HUES48 (cell line): Measurements from ENCODE around the gene EPHX1.
A peak's percentile ranks its signal among the peaks of the same experiment; 100 is the strongest.
"Not testable (repeated sequence)": the region's sequence is repeated elsewhere in the genome, so short reads cannot be mapped to it uniquely, and the experiment has no call there.

ENCODE experiments used
- H3K27ac ChIP-seq: one replicate; pipeline ENCODE4 v1.7.0; 2013; ENCODE audit warnings: low read depth, low read length, inconsistent platforms
- H3K27me3 ChIP-seq: 2 replicates; pipeline ENCODE4 v1.6.1; 2013; ENCODE audit warnings: mild to moderate bottlenecking, low read length; ENCODE audit not compliant: control insufficient read depth, insufficient read depth
- H3K36me3 ChIP-seq: 2 replicates; pipeline ENCODE4 v1.6.1; 2013; ENCODE audit warnings: low read length; ENCODE audit not compliant: control insufficient read depth, insufficient read depth
- H3K4me1 ChIP-seq: 2 replicates; pipeline ENCODE4 v1.6.1; 2013; ENCODE audit warnings: mild to moderate bottlenecking, low read length; ENCODE audit not compliant: control insufficient read depth, insufficient read depth
- H3K4me3 ChIP-seq: 2 replicates; pipeline ENCODE4 v1.5.1; 2013; ENCODE audit warnings: mild to moderate bottlenecking, low read depth, low read length
- H3K9ac ChIP-seq: 2 replicates; pipeline ENCODE4 v1.6.1; 2013; ENCODE audit warnings: mild to moderate bottlenecking, low read depth, low read length, moderate library complexity
- H3K9me3 ChIP-seq: 2 replicates; pipeline ENCODE4 v1.6.1; 2013; ENCODE audit warnings: low read length; ENCODE audit not compliant: control insufficient read depth, insufficient read depth

Gene EPHX1

DNA sequence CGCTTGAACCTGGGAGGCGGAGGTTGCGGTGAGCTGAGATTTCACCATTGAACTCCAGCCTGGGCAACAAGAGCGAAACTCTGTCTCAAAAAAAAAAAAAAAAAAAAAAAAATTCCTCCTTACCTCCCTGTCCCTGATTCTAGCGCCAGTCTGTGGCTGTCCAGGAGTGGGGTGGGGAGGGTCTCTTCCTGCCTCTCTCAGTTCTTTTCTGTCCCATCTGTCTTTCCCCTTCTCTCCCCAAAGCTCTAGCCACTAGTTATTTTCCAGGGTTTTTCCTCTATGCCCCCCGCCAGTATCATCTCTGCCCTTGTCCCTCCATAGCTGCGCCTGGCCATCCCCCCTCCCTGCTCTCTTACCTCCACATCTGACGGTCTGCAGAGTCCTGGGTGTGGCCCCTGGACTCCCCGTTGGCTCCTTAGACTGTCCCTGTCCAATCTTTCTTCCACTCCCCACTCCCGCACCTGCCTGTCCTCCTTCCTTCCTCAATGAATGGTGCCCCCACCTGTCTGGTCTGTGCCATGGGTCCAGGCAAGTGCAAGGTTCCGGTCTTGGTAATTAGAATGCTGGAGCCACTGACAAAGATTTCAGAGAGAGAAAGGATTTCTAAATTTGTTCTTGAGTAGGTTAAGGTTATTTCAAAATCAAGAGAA lies 73.8 kb downstream of the EPHX1 start:
- no peak overlapping the region for H3K27ac ChIP-seq
- H3K9ac ChIP-seq: no peak overlapping the region
- peaks cover 15% of the 10 kb centered on the region; the same call in 1 of the 2 replicates for H3K36me3 ChIP-seq
- H3K4me1 ChIP-seq: peaks cover 24% of the 10 kb centered on the region
- peaks cover 8% of the 10 kb centered on the region; the same call in 1 of the 2 replicates for H3K27me3 ChIP-seq
- no peaks in the 10 kb centered on the region for H3K9me3 ChIP-seq
- peak overlapping the region; percentile 86 for H3K4me3 ChIP-seq

DNA sequence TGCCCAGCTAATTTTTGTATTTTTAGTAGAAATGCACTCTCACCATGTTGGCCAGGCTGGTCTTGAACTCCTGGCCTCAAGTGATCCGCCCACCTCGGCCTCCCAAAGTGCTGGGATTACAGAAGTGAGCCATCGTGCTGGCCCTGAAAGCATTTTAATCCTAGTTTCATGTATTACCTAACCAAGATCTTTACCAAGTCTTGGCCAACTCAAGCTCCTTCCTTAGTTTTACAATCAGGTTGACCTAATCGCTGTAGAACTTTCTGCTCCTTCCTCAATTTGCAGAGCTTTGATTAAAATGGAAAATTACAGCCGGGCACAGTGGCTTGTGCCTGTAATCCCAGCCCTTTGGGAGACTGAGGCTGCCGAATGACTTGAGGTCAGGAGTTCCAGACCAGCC lies 75.4 kb downstream of the EPHX1 start:
- Histone ChIP-seq H3K27me3 (peaks cover 8% of the 10 kb centered on the region; the same call in 1 of the 2 replicates), H3K36me3 (peaks cover 8% of the 10 kb centered on the region; the same call in 1 of the 2 replicates), H3K9me3 (no peaks in the 10 kb centered on the region), H3K4me1 (peaks cover 34% of the 10 kb centered on the region), H3K4me3 (no peak overlapping the region), H3K27ac (no peak overlapping the region), H3K9ac (no peak overlapping the region)

DNA sequence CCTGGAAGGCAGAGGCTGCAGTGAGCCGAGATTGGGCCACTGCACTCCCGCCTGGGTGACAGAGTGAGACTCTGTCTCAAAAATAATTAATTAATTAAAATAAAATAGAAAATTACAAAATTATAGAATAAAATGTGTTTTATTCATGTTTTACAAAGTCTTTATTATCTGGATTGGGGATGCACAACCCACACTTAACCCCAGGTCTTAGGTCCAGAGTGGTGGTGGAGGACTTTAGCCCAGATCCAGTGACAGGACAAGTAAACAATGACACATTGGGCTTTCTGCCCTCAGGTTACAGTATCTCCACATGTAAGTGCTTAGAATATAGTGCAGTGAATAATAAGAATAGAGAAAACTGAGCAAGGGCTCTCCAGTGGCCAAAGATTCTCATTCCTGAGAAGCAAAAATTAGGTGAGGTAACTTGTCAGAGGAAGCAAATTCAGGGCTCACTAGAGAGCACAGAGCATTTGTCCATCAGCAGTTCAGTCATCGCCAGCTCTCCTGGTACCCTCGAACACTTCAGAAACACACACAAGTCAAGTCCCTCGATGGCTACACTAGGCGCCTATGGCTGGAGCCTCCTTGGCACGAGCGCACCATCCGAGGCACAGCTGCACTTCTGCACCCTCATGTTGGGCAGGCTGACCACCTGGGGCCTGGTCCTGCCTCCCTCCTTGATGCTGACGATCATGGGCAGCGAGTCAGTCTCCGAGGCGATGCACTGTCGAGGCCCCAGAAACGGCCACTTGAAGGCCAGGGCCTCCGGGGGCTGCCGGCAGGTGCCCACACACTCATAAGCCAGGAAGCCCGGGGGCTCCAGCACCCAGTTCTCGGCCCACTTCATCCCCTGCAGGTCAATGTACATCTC lies 76.5 kb downstream of the EPHX1 start:
- H3K9ac ChIP-seq: peak overlapping the region; percentile 51
- peaks cover 8% of the 10 kb centered on the region; the same call in 1 of the 2 replicates for H3K36me3 ChIP-seq
- H3K27me3 ChIP-seq: peaks cover 8% of the 10 kb centered on the region; the same call in 1 of the 2 replicates
- peaks cover 33% of the 10 kb centered on the region for H3K4me1 ChIP-seq
- H3K27ac ChIP-seq: no peak overlapping the region
- H3K4me3 ChIP-seq: no peak overlapping the region
- H3K9me3 ChIP-seq: no peaks in the 10 kb centered on the region

DNA sequence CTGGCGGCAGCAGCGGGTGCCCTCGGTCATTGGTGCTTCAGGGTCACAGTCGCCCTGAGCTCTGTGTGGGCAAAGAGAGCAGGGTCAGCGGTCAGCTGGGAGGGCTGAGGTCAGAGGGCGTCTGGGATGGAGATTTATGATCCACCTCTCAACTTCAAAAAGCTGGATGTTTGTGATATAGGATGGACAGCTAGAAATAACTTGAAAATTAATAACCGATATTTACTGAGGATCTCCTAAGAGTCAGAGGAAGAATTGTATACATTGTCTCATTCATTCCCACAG lies 77.0 kb downstream of the EPHX1 start:
- Histone ChIP-seq H3K9ac (no peak overlapping the region), H3K9me3 (no peaks in the 10 kb centered on the region), H3K4me3 (peak overlapping the region; percentile 12; the same call in 1 of the 2 replicates), H3K4me1 (peaks cover 32% of the 10 kb centered on the region), H3K27ac (no peak overlapping the region), H3K27me3 (peaks cover 8% of the 10 kb centered on the region; the same call in 1 of the 2 replicates), H3K36me3 (peaks cover 8% of the 10 kb centered on the region; the same call in 1 of the 2 replicates)

DNA sequence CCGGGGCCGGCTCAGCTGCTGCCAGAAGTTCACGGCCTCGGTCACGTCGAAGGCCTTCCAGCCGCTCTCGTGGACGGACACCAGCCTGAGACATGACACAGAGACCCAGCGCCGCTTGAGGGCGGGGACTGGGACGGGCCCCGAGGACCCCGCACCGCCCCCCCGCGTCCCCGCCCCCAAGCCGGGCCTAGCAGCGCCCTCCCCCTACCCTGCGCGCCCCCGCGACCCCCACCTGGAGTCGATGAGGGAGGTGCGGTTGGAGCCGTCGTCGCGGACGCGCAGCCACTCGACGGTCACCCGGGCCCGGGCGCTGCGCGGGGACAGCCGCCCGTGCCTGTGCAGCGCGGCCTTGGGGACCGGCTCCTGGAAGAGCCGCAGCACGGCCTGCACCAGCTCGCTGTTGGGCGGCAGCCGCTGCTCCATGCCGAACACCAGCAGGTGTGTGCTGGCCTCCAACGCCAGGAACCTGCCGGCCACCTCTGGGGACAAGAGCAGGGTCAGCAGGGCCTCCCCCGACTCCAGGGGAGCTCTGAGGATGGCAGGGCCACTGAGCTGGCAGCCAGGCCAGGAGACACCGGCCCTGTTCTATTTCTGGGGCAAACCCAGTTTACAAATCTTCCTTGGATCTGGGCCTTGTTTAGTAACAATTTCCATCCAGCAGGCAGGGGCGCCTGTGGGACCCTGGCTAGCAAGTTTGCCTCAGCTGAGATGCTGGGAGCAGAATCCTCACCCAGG lies 77.8 kb downstream of the EPHX1 start:
- H3K27ac ChIP-seq: peak overlapping the region; percentile 53
- H3K9me3 ChIP-seq, H3K36me3 ChIP-seq, H3K27me3 ChIP-seq: not testable (repeated sequence)
- peak overlapping the region; percentile 66; the same call in 1 of the 2 replicates for H3K9ac ChIP-seq
- H3K4me3 ChIP-seq: peak overlapping the region; percentile 57
- peaks cover 32% of the 10 kb centered on the region for H3K4me1 ChIP-seq

DNA sequence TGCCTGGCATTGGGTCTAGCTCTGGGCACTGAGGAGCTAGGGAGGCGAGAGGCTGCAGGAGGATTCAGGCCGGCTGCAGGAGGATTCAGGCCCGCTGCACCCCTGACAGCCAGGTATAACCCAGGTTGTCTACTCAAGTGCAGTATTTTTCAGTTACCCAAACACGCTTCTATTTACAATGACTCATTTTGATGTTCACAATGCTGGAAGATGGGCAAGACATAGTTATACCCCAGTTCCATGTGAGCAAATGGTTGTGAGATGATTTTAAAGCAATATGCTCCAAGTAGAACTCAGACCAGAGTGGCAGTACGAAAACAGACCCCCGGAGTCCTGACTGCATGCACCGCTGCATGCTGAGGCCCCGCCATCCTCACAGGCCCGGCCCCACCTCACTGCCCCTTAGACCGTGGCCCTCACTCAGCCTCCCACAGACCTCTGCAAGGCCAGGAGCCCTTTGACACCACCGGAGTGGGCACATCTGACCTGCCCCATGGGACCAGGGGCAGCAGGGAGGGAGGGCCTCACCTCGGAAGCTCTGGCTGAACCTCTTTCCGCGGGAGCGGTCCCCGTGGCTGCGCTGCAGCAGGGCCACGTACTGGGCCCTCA lies 78.5 kb downstream of the EPHX1 start:
- H3K27me3 ChIP-seq: peaks cover 6% of the 10 kb centered on the region; the same call in 1 of the 2 replicates
- peak overlapping the region; percentile 53 for H3K27ac ChIP-seq
- H3K4me1 ChIP-seq: peaks cover 32% of the 10 kb centered on the region
- H3K36me3 ChIP-seq: peaks cover 8% of the 10 kb centered on the region; the same call in 1 of the 2 replicates
- peak overlapping the region; percentile 57 for H3K4me3 ChIP-seq
- H3K9ac ChIP-seq: peak overlapping the region; percentile 66
- no peaks in the 10 kb centered on the region for H3K9me3 ChIP-seq

DNA sequence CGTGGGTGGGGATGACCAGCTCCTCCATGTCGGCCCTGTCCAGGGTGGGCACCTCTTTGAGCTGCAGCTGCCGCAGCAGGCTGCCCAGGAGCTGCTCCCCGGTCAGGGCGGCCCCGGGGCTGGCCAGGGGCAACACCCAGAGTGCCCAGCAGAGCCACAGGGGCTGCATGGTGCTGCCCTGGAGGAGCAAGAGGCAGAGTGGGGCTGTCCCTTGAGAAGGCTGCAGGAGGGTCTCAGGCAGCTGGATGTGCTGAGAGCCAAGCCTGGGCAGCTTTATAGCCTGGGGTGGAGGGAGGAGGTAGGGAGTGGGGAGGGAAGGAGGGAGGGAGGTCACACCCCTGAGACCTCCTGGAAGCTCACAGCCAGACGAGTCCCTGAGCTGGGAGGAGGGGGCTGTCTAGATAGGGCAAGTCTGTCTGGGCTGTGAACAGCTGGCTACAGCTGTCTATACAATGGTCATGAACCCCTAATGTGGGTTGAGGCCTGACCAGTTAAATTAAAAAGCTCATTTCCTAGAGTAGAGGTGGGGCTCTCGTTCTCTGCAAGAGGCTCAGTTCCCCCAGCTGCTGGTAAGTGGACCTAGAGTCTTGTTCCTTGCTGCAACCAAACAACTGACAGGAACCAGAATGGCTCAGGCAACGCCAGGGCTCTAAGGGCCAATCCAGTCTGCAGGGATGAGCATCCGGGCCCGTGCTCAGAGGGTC lies 79.1 kb downstream of the EPHX1 start, which contains the start of gene LEFTY1:
Gene LEFTY1 (minus strand): TSS at position 249 of the 704 bp plus-strand sequence. CDS start 80 bp downstream, at position 169.
- Histone ChIP-seq H3K9ac (peak within 1 kb of the TSS; percentile 66), H3K4me1 (peaks cover 32% of the 10 kb centered on the region), H3K27me3 (no peaks in the 10 kb centered on the region), H3K4me3 (peak within 1 kb of the TSS; percentile 57), H3K9me3 (no peaks in the 10 kb centered on the region), H3K27ac (peak within 1 kb of the TSS; percentile 84), H3K36me3 (peaks cover 8% of the 10 kb centered on the region; the same call in 1 of the 2 replicates)

DNA sequence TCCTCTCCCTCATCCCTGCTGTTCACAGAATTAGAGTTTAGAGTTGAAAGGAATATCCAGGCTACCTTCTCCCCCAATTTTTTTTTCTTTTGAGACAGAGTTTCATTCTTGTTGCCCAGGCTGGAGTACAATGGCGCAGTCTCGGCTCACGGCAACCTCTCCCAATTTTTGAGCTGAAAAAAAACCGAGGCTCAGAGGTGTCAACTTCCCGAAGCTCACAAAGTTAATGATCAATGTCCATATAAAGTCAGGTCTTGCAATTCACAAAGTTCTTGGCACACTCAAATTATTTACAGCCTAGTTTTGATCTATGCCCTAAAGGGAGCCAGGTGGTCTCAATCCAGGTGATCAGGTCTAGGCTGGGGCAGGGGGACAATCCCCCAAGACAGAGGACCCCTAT lies 79.8 kb downstream of the EPHX1 start:
- Histone ChIP-seq H3K4me3 (peak overlapping the region; percentile 31; the same call in 1 of the 2 replicates), H3K9ac (no peak overlapping the region; the same call in none of the 2 replicates), H3K36me3 (peaks cover 8% of the 10 kb centered on the region; the same call in 1 of the 2 replicates), H3K27ac (peak overlapping the region; percentile 84), H3K27me3 (no peaks in the 10 kb centered on the region), H3K4me1 (peaks cover 32% of the 10 kb centered on the region), H3K9me3 (no peaks in the 10 kb centered on the region)

DNA sequence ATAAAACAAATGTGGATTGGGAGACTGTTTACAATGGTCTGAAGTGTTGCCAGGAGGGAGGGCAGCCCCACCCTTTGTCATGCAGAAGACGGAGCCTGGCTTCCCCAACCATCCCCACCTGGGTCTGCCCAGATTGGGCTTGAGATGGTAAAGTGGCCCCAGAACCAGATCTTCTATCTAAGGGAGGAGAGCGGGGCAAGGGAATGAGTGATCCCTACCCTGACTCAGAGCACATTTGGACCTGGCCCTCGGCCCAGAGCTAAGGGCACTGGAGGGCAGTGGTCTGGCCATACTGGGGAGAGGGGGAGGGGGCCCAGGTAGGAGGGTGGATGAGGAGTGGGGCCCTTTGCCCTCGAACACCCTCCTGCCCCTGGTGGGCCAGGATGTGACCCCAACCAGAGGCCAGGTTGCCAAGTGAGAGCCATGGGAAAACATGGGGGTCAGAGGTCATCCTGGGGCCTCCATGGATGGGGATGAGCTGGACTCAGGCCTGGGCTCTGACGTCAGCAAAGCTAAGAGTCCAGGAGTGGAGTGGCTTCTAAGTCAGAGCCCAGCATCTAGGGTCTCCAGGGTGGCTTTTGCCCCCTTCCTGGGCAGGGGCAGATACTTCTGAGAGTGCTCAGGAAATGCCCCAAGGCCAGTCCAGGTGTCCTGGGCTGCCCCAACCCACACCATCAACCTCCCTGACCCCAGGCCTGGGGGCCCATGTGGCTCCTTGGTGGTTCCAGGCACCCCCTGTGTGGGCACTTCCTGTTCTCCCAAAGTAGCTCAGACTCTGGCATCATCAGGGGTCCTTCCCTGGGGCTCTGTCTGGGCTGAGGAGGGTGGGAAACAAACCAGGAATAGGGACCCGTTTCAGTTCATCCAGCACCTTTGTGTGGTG lies 80.7 kb downstream of the EPHX1 start:
- Histone ChIP-seq H3K9ac (no peak overlapping the region; the same call in 1 of the 2 replicates), H3K4me3 (peak overlapping the region; percentile 7; the same call in 1 of the 2 replicates), H3K36me3 (peaks cover 8% of the 10 kb centered on the region; the same call in 1 of the 2 replicates), H3K4me1 (peaks cover 32% of the 10 kb centered on the region), H3K27me3 (no peaks in the 10 kb centered on the region), H3K9me3 (no peaks in the 10 kb centered on the region), H3K27ac (peak overlapping the region; percentile 84)
